GM12864 (cell line): ENCODE measurements around the gene GUCD1.

ENCODE experiments used
- DNase-seq: peaks from one replicate; pipeline ENCODE4 v3.0.0-alpha.2; 2011; ENCODE audit warnings: low read depth
- H3K4me3 ChIP-seq: 2 replicates; pipeline ENCODE4 v1.5.1; 2011; ENCODE audit warnings: mild to moderate bottlenecking, low read depth, low read length, control low read depth
- CTCF ChIP-seq: IDR thresholded peaks from 2 replicates; pipeline ENCODE4 v1.5.1; 2011; ENCODE audit warnings: low read depth, mild to moderate bottlenecking, moderate library complexity, low read length, control low read depth, inconsistent platforms; ENCODE audit errors: missing control alignments

Gene GUCD1

GRCh38 chr22:24582056-24582814 is 27.3 kb upstream of the GUCD1 start:
- no peak for TF ChIP-seq CTCF
- H3K4me3 ChIP-seq, result no peak overlapping the region
- no peak for DNase-seq

DNA sequence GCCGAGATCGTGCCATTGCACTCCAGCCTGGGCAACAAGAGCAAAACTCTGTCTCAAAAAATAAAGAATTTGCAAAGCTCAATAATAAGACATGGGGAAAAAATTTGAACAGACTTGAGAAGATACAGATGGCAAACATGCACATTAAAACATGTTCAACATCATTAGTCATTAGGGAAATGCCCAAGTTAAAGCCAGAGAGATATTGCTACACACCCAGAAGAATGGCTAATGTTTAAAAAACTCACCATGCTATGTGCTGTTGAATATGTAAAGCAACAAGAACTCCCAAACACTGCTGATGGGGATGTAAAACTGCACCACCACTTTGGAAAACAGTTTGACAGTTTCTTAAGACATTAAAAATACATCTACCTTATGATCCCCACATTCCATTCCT is 25.3 kb upstream of the GUCD1 start:
- no peak for DNase-seq
- H3K4me3 ChIP-seq, result no peak overlapping the region
- TF ChIP-seq CTCF, result no peak

- TF ChIP-seq CTCF, result no peak
- no peak overlapping the region for H3K4me3 ChIP-seq
- DNase-seq, result no peak
These were observed 24.3 kb upstream of the GUCD1 start for GRCh38 chr22:24579258-24579601.

GRCh38 chr22:24578355-24579257 is 23.7 kb upstream of the GUCD1 start:
- DNase-seq, result no peak
- no peak for TF ChIP-seq CTCF
- H3K4me3 ChIP-seq, result no peak overlapping the region

GRCh38 chr22:24576778-24577177 is 21.8 kb upstream of the GUCD1 start:
- H3K4me3 ChIP-seq, result no peak overlapping the region
- DNase-seq, result no peak
- TF ChIP-seq CTCF, result no peak

- H3K4me3 ChIP-seq, result no peak overlapping the region
- DNase-seq, result no peak
- no peak for TF ChIP-seq CTCF
These were observed 16.3 kb upstream of the GUCD1 start for GRCh38 chr22:24571266-24571665.
